NK-92 treated with Interleukin-12 subunit alpha and Interleukin-12 subunit beta, amount 100 ng/mL, for 24 hours (cell line): ENCODE measurements around the gene CTTNBP2NL.

Source experiments
- DNase-seq: peaks from one replicate; lab custom pipeline; 2025; lab: John Stamatoyannopoulos, UW

Gene CTTNBP2NL

DNA sequence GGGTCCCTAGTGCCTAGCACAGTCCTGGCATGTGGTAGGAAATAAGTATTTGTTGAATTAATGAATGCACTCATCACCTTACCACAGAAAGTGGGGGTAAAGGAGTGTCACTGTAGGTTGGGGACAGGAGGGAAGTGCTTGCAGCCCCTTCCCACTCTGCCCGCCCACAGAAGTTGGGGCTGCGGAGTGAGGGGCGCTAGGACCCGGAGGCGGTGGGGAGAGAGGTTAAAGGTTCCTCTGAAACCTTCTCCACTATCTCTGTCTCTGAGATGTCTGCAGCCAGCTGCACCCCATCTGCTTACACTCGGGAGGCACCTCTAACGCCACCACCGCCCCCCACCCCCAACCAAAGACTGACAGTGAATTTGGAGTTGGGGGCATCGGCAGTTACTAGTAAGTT lies 111.3 kb downstream of the CTTNBP2NL start:
- DNase-seq = no peak

DNA sequence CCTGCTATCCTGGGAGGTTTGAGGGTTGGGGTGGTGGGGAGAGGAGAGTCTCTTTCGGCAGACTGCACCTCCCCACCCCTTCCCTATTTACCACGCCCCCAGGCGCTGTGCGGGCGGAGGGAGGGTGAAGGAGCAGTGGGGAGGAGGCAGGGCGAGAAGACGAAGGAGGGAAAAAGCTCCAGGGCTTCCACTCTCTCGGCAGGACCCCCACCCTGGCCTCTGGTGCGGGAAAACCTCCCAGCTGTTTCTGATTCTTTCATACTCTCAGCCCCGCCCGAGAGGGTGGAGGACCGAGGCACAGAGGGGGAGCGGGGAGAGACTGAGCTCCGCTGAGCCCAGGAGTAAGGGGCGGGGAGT lies 111.9 kb downstream of the CTTNBP2NL start:
- no peak for DNase-seq

DNA sequence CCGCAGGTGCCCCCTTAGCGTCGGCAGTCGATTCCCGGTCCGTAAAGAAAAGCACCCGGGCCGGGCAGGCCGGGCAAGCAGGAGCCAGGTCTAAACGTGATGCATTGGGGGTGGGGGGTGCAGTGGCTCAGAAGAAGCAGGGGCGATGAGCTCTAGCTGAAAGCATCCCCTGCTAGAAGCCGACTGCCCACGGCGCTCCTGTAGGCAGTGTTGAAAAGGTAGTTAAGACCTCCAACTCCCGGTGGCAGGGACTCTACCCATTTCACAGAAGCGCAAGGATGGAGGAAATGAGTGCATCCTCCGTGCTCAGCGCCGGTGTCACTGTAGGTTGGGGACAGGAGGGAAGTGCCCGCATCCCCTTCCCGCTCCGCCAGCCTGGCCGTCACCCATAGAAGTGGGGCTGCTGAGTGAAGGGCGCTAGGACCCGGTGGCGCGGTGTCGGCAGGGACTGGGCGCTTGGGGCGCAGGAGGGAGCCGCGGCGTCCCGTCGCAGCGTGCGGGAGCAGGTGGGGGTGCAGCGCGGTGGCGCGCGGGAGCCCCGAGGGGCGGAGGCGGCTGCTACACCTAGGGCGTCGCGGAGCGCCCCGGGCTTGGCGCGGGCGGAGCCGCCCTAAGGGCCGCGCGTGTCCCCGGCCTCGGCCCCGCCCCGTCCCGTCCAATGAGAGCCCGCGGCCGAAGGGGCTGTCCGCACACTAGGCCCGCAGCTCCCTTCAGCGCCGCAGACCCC lies 112.4 kb downstream of the CTTNBP2NL start, which contains the start of gene WNT2B:
Gene WNT2B (plus strand): TSS at position 688 of the 727 bp plus-strand sequence. CDS start 298 bp downstream, outside the sequence.
- DNase-seq = no peak

DNA sequence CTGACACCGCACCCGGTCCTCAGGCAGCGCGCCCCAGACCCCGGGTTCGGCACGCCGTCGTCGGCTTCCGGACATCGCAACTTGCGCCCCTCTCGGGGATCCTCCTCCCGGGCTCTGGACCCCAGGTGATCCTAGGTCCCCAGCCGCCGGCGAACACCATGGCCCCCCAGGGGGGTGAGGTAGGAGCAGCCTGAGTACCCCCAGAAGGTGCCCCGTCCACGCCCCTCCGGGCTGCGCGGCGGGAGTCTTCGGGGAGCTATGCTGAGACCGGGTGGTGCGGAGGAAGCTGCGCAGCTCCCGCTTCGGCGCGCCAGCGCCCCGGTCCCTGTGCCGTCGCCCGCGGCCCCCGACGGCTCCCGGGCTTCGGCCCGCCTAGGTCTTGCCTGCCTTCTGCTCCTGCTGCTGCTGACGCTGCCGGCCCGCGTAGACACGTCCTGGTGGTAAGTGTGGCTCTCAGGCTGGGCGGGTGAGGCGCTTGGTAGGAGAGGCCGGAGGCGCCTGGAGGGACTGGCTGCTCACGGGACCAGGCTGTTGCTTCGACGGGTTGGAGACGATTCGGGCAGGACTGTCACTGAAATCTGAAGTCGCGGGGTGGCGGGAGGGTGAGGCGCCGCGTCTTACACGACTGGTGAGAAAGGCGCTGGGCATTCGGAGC lies 113.1 kb downstream of the CTTNBP2NL start:
- no peak for DNase-seq

DNA sequence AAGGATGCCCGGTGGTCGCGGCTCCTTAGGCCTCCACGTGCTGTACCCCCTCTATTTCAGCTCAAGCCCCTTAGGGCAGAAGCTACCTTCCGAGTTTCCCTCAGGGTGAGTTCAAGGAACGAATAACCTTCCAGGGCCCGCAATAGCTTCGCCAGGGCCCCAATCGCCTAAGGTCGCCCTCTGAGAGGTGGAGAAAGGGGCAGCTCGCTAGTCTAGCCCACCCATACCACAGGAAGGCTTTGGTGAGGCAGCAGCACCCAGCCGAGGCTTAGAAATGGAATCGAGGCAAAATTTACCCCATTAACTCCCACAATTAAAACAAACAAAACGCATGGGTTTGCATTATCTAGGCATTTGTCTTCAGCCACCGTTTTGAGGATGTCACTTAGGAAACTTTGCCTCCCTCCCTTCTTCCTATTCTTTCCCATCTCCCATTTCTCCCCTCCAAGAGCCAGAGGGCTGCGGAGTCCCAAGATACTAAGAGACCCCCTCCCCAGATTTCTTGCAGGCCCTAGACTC lies 113.7 kb downstream of the CTTNBP2NL start:
- no peak for DNase-seq

- DNase-seq = no peak
These were observed 114.3 kb downstream of the CTTNBP2NL start for GRCh38 chr1:112510340-112510739.
